ENCODE results near the gene STX10.

DNA sequence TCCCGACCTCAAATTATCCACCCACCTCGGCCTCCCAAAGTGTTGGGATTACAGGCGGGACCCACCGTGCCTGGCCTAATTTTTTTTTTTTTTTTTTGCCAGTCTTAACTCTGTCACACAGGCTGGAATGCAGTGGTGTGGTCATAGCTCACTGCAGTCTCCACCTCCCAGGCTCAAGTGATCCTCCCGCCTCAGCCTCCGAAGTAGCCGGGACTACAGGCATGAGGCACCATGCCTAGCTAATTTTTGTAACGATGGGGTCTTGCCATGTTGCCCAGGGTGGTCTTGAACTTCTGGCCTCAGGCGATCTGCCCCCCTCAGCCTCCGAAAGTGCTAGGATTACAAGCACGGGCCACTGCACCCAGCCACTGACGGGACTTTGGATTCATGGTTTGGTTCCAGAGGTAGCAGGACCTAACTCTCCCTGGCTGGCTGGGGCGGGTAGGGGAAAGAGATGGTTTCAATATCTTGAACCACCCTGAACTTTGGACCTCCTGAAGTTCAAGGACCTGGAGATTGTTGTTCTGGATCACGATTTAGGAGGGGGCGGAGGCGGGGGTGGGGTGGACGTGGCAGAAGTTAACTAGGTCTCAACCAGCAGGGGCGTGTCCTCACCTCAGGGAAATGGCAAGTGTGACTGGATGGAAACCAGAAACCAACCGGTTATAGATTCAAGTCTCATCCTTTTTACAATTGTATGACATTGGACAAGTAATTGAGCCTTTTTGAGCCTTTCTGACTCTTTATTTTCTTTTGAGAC is 40.8 kb upstream of the STX10 start:
- TF ChIP-seq SMC3 (IDR thresholded peaks at IDR 0.05; ENCODE audit: low read depth, low read length): no peak
- no peak for TF ChIP-seq CTCF (conservative IDR thresholded peaks at IDR 0.05; ENCODE audit: low read depth, low read length)
- TF ChIP-seq RCOR1 (IDR thresholded peaks at IDR 0.05; ENCODE audit: insufficient replicate concordance, low read length): no peak
- no peak for TF ChIP-seq FOS (IDR thresholded peaks at IDR 0.05; ENCODE audit: low read depth, low read length)
- no peak for TF ChIP-seq POLR2A (IDR thresholded peaks at IDR 0.05; ENCODE audit: low read depth, low read length)
- TF ChIP-seq MAFK (IDR thresholded peaks at IDR 0.05; ENCODE audit: low read depth, low read length): no peak
- TF ChIP-seq CEBPB (IDR thresholded peaks at IDR 0.05; ENCODE audit: low read depth, low read length): no peak
- TF ChIP-seq, protein P1, sequence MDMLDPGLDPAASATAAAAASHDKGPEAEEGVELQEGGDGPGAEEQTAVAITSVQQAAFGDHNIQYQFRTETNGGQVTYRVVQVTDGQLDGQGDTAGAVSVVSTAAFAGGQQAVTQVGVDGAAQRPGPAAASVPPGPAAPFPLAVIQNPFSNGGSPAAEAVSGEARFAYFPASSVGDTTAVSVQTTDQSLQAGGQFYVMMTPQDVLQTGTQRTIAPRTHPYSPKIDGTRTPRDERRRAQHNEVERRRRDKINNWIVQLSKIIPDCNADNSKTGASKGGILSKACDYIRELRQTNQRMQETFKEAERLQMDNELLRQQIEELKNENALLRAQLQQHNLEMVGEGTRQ (IDR thresholded peaks at IDR 0.05; ENCODE audit: low read depth, low read length): no peak
- no peak for TF ChIP-seq BHLHE40 (IDR thresholded peaks at IDR 0.05; ENCODE audit: low read depth, low read length)
- TF ChIP-seq MAZ (IDR thresholded peaks at IDR 0.05; ENCODE audit: borderline replicate concordance, low read depth, low read length): no peak
- TF ChIP-seq, protein P2, sequence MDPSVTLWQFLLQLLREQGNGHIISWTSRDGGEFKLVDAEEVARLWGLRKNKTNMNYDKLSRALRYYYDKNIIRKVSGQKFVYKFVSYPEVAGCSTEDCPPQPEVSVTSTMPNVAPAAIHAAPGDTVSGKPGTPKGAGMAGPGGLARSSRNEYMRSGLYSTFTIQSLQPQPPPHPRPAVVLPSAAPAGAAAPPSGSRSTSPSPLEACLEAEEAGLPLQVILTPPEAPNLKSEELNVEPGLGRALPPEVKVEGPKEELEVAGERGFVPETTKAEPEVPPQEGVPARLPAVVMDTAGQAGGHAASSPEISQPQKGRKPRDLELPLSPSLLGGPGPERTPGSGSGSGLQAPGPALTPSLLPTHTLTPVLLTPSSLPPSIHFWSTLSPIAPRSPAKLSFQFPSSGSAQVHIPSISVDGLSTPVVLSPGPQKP (IDR thresholded peaks at IDR 0.05; ENCODE audit: borderline replicate concordance, low read depth, low read length): no peak
- no peak for TF ChIP-seq CHD1 (IDR thresholded peaks at IDR 0.05; ENCODE audit: low read depth, low read length)
- no peak for TF ChIP-seq NFE2L2 (IDR thresholded peaks at IDR 0.05; ENCODE audit: low read depth, low read length)
- TF ChIP-seq MXI1 (IDR thresholded peaks at IDR 0.05; ENCODE audit: borderline replicate concordance, low read depth, low read length): no peak

Measured in IMR-90 (cell line).